Prostate gland (tissue), 2 donors: ENCODE measurements around the gene PHTF2. TPM values are rescaled to one million over a fixed set of nuclear protein-coding genes. Genes with fewer than 3 reads are reported as not detected.

Experiments used
- DNase-seq: peaks from one replicate; pipeline ENCODE4 v3.0.0-alpha.2; 2019; ENCODE audit warnings: low spot score
- H3K27ac ChIP-seq, 2 donors: fragments of 200-600 bp; sonication (generic); 2 replicates each; pipeline ENCODE4 v1.5.1; 2017 to 2019
- H3K27me3 ChIP-seq: fragments of 200-600 bp; sonication (generic); replicated peaks from 2 replicates; pipeline ENCODE4 v1.5.1; 2019; ENCODE audit not compliant: insufficient read depth
- H3K36me3 ChIP-seq, 2 donors: fragments of 200-600 bp; sonication (generic); 1 replicate in 1 of 2; 2 replicates in 1 of 2; pipeline versions ENCODE4 v1.5.1 to v1.8.1; 2017 to 2019
- H3K4me1 ChIP-seq: fragments of 200-600 bp; sonication (generic); replicated peaks from 2 replicates; pipeline ENCODE4 v1.5.1; 2019
- H3K4me3 ChIP-seq, 2 donors: fragments of 200-600 bp; sonication (generic); 2 replicates each; pipeline ENCODE4 v1.5.1; 2017 to 2019
- H3K9me3 ChIP-seq: fragments of 200-600 bp; sonication (generic); 2 replicates; pipeline ENCODE4 v1.5.1; 2017
- POLR2A ChIP-seq: fragments of 450-650 bp; IDR thresholded peaks from one replicate; pipeline ENCODE4 v1.6.1; 2016; ENCODE audit warnings: antibody characterized with exemption, mild to moderate bottlenecking
- POLR2AphosphoS5 ChIP-seq: sonication (generic); formaldehyde crosslinking; IDR thresholded peaks from one replicate; pipeline ENCODE4 v1.6.1; 2017; ENCODE audit warnings: antibody characterized with exemption
- WGBS: methylation state at CpG from one replicate; pipeline ENCODE4 v1.1.5; 2018; 5-methylcytosine and 5-hydroxymethylcytosine counted together
- intact Hi-C: fragments of 100-400 bp; cut with DNase I; formaldehyde crosslinking; loops from one replicate; pipeline ENCODE4 v1.14.2; 2022
- total RNA-seq, 2 donors: library from RNA; depleted of rRNA; stranded (reverse); fragments of >200 nt; gene quantifications; one replicate each; pipeline ENCODE4 v1.1.0, GENCODE V29; 2016
- TF ChIP-seq, protein P1 (sequence below), 4 experiments: fragments of 200-600 bp in 2 of 4; fragments of 450-650 bp in 2 of 4; sonication (generic) in 2 of 4; IDR thresholded peaks; 1 replicate in 3 of 4; 2 replicates in 1 of 4; pipeline ENCODE4 v1.5.1; 2016 to 2019; ENCODE audit warnings: antibody characterized with exemption in 4 of 4, mild to moderate bottlenecking in 2 of 4, moderate library complexity in 2 of 4

The PHTF2 gene
- total RNA-seq, 2 donors from 2014 or later = 7.7 to 17.3 TPM

DNA sequence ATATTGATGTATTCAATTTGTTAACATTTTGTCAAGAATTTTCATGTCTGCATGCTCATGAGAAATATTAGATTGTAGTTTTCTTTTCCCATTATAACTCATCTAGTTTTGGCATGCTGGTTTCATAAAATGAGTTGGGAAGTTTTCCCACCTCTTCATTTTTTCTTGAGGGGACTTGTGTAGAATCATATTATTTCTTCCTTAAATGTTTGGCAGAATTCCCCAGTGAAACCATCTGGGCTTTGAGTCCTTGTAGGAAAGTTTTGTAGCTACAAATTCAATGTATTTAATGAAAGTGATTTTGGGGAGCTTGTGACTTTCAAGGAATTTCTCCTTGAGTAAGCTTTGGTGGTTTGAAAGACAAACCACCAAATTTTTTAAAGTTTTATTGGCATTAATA is 173.2 kb downstream of the PHTF2 start:
- intact Hi-C loops = no loop called here

DNA sequence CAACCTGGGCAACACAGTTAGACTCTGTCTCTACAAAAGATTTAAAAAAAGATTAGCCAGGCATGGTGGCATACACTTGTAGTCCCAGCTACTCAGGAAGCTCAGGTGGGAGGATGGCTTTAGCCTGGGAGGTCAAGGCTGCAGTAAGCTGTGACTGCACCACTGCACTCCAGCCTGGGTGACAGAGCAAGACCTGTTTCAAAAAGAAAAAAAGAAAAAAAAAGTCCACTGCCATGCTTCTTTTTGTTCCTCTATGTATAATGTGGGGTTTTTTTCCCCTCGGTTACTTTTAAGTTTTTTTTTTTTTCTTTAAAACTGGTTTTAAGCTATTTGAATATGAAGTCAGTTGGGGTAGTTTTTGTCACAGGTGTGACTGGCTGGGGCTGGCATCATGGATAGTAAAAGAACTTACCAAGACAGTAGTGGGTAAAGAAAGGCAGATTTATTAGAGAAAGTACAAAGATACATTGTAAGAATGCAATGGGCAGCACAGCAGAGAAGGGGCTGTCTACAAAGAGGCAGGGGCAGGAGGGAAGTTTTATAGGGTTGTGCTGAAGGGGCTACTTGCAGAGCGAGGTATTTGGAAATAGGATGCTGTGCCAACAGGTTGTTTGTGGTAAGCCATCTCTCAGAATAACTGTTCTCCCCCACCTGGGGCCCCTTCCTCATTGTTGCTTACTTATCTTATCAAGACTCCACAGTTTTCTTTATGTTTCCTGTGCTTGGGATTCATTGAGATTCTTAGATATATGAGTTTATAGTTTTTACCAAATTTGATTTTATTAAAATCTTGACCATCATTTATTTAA is 177.3 kb downstream of the PHTF2 start:
- Histone ChIP-seq H3K27ac (no peak overlapping the region), H3K9me3 (no peaks in the 10 kb centered on the region), H3K4me3 (no peak overlapping the region), H3K27me3 (peaks cover 2% of the 10 kb centered on the region), H3K4me1 (no peaks in the 10 kb centered on the region), H3K36me3 (no peaks in the 10 kb centered on the region)
- no peak for DNase-seq
- intact Hi-C loops = no loop called here
- 47% methylated on average over 2 of the region's 2 CpGs for WGBS
- TF ChIP-seq POLR2AphosphoS5 (no peak), POLR2A (no peak)
- TF ChIP-seq, protein P1, sequence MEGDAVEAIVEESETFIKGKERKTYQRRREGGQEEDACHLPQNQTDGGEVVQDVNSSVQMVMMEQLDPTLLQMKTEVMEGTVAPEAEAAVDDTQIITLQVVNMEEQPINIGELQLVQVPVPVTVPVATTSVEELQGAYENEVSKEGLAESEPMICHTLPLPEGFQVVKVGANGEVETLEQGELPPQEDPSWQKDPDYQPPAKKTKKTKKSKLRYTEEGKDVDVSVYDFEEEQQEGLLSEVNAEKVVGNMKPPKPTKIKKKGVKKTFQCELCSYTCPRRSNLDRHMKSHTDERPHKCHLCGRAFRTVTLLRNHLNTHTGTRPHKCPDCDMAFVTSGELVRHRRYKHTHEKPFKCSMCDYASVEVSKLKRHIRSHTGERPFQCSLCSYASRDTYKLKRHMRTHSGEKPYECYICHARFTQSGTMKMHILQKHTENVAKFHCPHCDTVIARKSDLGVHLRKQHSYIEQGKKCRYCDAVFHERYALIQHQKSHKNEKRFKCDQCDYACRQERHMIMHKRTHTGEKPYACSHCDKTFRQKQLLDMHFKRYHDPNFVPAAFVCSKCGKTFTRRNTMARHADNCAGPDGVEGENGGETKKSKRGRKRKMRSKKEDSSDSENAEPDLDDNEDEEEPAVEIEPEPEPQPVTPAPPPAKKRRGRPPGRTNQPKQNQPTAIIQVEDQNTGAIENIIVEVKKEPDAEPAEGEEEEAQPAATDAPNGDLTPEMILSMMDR (IDR thresholded peaks at IDR 0.05) = no peak

More for the DNA sequence above, 173.2 kb downstream of the PHTF2 start:
- H3K4me1 ChIP-seq = no peaks in the 10 kb centered on the region
- H3K4me3 ChIP-seq = no peak overlapping the region
- no peak for DNase-seq
- no peak for TF ChIP-seq POLR2A
- TF ChIP-seq POLR2AphosphoS5 = no peak
- TF ChIP-seq, protein P1 (IDR thresholded peaks at IDR 0.05) = no peak
- no peak overlapping the region for H3K27ac ChIP-seq
- H3K9me3 ChIP-seq = no peaks in the 10 kb centered on the region
- H3K36me3 ChIP-seq = no peaks in the 10 kb centered on the region
- no peaks in the 10 kb centered on the region for H3K27me3 ChIP-seq

DNA sequence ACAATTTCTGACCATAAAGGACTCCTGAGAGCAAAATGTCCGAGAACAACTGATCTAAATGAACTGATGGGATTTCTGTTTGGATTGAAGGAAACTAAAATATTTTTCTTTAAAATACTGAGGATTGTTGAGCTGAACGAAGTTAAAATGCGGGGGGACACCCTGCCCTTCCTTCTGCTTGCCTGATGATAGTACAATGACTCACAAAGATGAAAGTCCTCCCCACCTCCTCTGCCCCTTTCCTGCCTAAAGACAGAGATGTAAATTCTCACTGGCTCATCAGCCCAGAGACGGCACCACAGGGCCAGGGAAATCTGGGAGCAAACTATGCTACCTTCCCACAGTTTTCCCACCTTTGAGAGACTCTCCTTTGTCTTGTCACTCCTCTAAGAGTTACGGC is 180.6 kb downstream of the PHTF2 start:
- no peak overlapping the region for H3K27ac ChIP-seq
- WGBS = 77% methylated on average over 5 of the region's 5 CpGs
- H3K9me3 ChIP-seq = no peaks in the 10 kb centered on the region
- intact Hi-C loops = no loop called here
- peaks cover 2% of the 10 kb centered on the region for H3K27me3 ChIP-seq
- TF ChIP-seq POLR2AphosphoS5 (no peak), POLR2A (no peak)
- TF ChIP-seq, protein P1 (IDR thresholded peaks at IDR 0.05) = no peak
- DNase-seq = no peak
- H3K4me1 ChIP-seq = no peaks in the 10 kb centered on the region
- H3K4me3 ChIP-seq = no peak overlapping the region
- no peaks in the 10 kb centered on the region for H3K36me3 ChIP-seq

DNA sequence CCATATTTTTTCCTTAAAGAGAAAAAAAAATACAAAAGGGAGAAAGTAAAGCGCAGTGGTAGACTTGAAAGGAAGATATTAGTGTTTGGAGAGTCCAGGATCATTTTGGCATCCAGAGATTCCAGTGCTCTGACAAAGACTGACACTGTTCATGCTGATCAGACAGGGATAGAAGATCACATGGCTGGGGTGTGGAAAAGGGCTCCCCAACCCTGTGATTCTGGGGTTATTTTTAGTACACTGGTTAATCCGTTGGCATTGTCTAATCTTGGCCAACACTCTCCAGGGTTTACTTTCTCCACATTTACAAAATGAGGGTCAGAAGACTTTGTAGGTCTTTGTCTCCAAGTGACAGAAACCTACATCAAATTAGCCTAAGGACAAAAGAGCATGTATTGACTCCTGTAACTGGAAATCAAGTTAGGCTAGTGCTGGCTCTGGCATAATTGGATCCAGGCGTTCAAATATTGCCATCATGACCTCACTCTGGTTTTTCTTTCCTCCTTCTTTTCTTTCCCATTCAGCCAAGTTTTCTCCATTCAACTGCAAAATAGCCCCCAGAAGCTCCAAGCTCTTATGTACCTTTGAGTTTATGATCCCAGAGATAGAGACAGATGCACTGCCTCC is 181.6 kb downstream of the PHTF2 start:
- 86% methylated on average over 3 of the region's 3 CpGs for WGBS
- Histone ChIP-seq H3K9me3 (no peaks in the 10 kb centered on the region), H3K4me3 (no peak overlapping the region), H3K36me3 (no peaks in the 10 kb centered on the region), H3K27me3 (peaks cover 2% of the 10 kb centered on the region), H3K27ac (no peak overlapping the region), H3K4me1 (no peaks in the 10 kb centered on the region)
- intact Hi-C loops = no loop called here
- no peak for TF ChIP-seq POLR2AphosphoS5
- TF ChIP-seq, protein P1 (IDR thresholded peaks at IDR 0.05) = no peak
- TF ChIP-seq POLR2A = no peak
- DNase-seq = no peak
